Measurements from ENCODE around the gene CHMP1B.

GRCh38 chr18:11801573-11801972 lies 49.6 kb upstream of the CHMP1B start:
- TF ChIP-seq POLR2A (IDR thresholded peaks at IDR 0.05; ENCODE audit: low read length) = no peak
- no peak for TF ChIP-seq GATA1 (IDR thresholded peaks at IDR 0.05; ENCODE audit: low read depth, low read length)
